ENCODE data around the gene MYO9A.

MYO9A gene, protein sequence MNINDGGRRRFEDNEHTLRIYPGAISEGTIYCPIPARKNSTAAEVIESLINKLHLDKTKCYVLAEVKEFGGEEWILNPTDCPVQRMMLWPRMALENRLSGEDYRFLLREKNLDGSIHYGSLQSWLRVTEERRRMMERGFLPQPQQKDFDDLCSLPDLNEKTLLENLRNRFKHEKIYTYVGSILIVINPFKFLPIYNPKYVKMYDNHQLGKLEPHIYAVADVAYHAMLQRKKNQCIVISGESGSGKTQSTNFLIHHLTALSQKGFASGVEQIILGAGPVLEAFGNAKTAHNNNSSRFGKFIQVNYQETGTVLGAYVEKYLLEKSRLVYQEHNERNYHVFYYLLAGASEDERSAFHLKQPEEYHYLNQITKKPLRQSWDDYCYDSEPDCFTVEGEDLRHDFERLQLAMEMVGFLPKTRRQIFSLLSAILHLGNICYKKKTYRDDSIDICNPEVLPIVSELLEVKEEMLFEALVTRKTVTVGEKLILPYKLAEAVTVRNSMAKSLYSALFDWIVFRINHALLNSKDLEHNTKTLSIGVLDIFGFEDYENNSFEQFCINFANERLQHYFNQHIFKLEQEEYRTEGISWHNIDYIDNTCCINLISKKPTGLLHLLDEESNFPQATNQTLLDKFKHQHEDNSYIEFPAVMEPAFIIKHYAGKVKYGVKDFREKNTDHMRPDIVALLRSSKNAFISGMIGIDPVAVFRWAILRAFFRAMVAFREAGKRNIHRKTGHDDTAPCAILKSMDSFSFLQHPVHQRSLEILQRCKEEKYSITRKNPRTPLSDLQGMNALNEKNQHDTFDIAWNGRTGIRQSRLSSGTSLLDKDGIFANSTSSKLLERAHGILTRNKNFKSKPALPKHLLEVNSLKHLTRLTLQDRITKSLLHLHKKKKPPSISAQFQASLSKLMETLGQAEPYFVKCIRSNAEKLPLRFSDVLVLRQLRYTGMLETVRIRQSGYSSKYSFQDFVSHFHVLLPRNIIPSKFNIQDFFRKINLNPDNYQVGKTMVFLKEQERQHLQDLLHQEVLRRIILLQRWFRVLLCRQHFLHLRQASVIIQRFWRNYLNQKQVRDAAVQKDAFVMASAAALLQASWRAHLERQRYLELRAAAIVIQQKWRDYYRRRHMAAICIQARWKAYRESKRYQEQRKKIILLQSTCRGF (N-terminal part only)

DNA sequence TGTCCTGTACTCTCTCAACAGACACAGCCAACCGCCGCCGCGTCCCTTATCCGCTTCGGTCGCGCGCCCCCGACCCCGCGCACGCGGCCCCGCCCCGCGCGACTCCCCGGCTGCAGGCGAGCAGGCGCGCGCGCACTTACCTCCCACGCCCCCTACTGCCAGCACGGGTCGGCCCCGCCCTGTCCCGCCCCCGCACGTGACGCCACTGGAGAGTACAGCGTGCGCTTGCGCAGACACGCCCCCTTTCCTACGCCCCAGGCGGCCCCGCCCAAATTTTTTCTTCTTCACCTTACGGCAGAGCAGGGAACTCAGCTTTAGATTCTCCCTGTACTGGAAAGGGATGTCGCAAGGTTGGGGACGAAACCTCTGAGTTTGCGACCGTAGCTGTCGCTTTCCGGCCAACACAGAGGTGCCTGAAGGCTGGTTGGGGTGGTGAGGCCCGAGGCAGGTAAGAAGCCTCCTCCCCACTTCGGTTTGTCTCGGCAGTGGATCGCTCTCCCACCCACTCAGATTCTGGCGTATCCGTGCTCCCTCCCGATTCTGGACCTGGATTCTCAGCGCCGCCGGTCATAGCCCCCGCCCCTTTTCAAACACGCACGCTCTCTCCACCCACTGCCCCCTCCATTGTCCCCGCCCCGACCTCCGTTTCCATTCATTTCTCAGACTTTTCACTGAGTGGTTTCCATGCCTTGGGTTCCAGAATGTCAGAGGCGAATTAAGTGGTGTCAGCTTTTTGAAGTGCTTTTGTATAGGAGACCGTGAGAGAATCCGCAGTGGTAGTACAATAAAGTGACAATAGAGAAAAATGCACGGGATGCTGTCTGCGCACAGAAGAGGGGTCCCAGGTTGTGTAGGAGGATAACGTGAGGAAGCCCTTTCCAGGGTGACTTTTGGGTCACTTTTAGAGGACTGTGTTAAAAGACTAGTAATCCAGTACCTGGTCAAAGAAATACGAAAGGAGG is at the start of gene MYO9A, which contains the start of gene SENP8:
TSS of gene MYO9A (minus strand) at position 134 of the 962 bp plus-strand sequence. CDS start 71,587 bp downstream, outside the sequence.
TSS of gene SENP8 (plus strand) at position 387 of the 962 bp plus-strand sequence. CDS start 21,221 bp downstream, outside the sequence.
- Histone ChIP-seq H3K4me1 (ENCODE audit: control insufficient read depth in 1 of 2, insufficient read depth in 2 of 2, low read length in 2 of 2) (peaks cover 12 to 16% of the 10 kb centered on the region in 2 donors), H3K9me3 (ENCODE audit: control insufficient read depth in 1 of 2, low read length in 2 of 2) (no peaks in the 10 kb centered on the region), H3K27me3 (ENCODE audit: control insufficient read depth in 1 of 2, insufficient read depth in 2 of 2, low read length in 2 of 2) (no peaks in the 10 kb centered on the region), H3K4me3 (ENCODE audit: low read depth in 1 of 2, low read length in 2 of 2) (peak within 1 kb of the TSS; percentile 92 to 94), H3K27ac (ENCODE audit: low read depth, low read length) (peak within 1 kb of the TSS; percentile 98), H3K36me3 (ENCODE audit: control insufficient read depth in 1 of 2, insufficient read depth in 2 of 2, low read length in 2 of 2) (no peaks in the 10 kb centered on the region), H3K9ac (ENCODE audit: low read depth in 1 of 2, low read length in 2 of 2) (peak within 1 kb of the TSS; percentile 88 to 98)

- Histone ChIP-seq H3K27ac (ENCODE audit: low read depth, low read length) (no peak overlapping the region), H3K4me1 (ENCODE audit: control insufficient read depth in 1 of 2, insufficient read depth in 2 of 2, low read length in 2 of 2) (peaks cover 4 to 14% of the 10 kb centered on the region in 2 donors), H3K4me3 (ENCODE audit: low read depth in 1 of 2, low read length in 2 of 2) (no peak overlapping the region), H3K36me3 (ENCODE audit: control insufficient read depth in 1 of 2, insufficient read depth in 2 of 2, low read length in 2 of 2) (no peaks in the 10 kb centered on the region), H3K27me3 (ENCODE audit: control insufficient read depth in 1 of 2, insufficient read depth in 2 of 2, low read length in 2 of 2) (no peaks in the 10 kb centered on the region), H3K9ac (ENCODE audit: low read depth in 1 of 2, low read length in 2 of 2) (no peak overlapping the region), H3K9me3 (ENCODE audit: control insufficient read depth in 1 of 2, low read length in 2 of 2) (no peaks in the 10 kb centered on the region)
Observed at GRCh38 chr15:72167445-72167844, 49.5 kb upstream of the MYO9A start.

GRCh38 chr15:72166716-72167417 is 48.9 kb upstream of the MYO9A start:
- Histone ChIP-seq H3K36me3 (ENCODE audit: control insufficient read depth in 1 of 2, insufficient read depth in 2 of 2, low read length in 2 of 2) (no peaks in the 10 kb centered on the region), H3K27me3 (ENCODE audit: control insufficient read depth in 1 of 2, insufficient read depth in 2 of 2, low read length in 2 of 2) (no peaks in the 10 kb centered on the region), H3K4me3 (ENCODE audit: low read depth in 1 of 2, low read length in 2 of 2) (no peak overlapping the region), H3K9ac (ENCODE audit: low read depth in 1 of 2, low read length in 2 of 2) (no peak overlapping the region), H3K27ac (ENCODE audit: low read depth, low read length) (no peak overlapping the region), H3K9me3 (ENCODE audit: control insufficient read depth in 1 of 2, low read length in 2 of 2) (no peaks in the 10 kb centered on the region), H3K4me1 (ENCODE audit: control insufficient read depth in 1 of 2, insufficient read depth in 2 of 2, low read length in 2 of 2) (peaks cover 4 to 16% of the 10 kb centered on the region in 2 donors)

GRCh38 chr15:72163719-72164118 is 45.8 kb upstream of the MYO9A start:
- H3K4me1 ChIP-seq (ENCODE audit: control insufficient read depth in 1 of 2, insufficient read depth in 2 of 2, low read length in 2 of 2), result peaks cover 0 to 4% of the 10 kb centered on the region in 2 donors
- no peak overlapping the region for H3K9ac ChIP-seq (ENCODE audit: low read depth in 1 of 2, low read length in 2 of 2)
- H3K27ac ChIP-seq (ENCODE audit: low read depth, low read length), result no peak overlapping the region

GRCh38 chr15:72162569-72162968 is 44.6 kb upstream of the MYO9A start:
- H3K27ac ChIP-seq (ENCODE audit: low read depth, low read length), result no peak overlapping the region
- H3K4me3 ChIP-seq (ENCODE audit: low read depth in 1 of 2, low read length in 2 of 2), result no peak overlapping the region
- H3K9ac ChIP-seq (ENCODE audit: low read depth in 1 of 2, low read length in 2 of 2), result no peak overlapping the region
- peaks cover 0 to 3% of the 10 kb centered on the region in 2 donors for H3K4me1 ChIP-seq (ENCODE audit: control insufficient read depth in 1 of 2, insufficient read depth in 2 of 2, low read length in 2 of 2)
- H3K9me3 ChIP-seq (ENCODE audit: control insufficient read depth in 1 of 2, low read length in 2 of 2), result no peaks in the 10 kb centered on the region
- H3K27me3 ChIP-seq (ENCODE audit: control insufficient read depth in 1 of 2, insufficient read depth in 2 of 2, low read length in 2 of 2), result no peaks in the 10 kb centered on the region
- H3K36me3 ChIP-seq (ENCODE audit: control insufficient read depth in 1 of 2, insufficient read depth in 2 of 2, low read length in 2 of 2), result no peaks in the 10 kb centered on the region

More at GRCh38 chr15:72163719-72164118, 45.8 kb upstream of the MYO9A start:
- no peaks in the 10 kb centered on the region for H3K36me3 ChIP-seq (ENCODE audit: control insufficient read depth in 1 of 2, insufficient read depth in 2 of 2, low read length in 2 of 2)
- H3K9me3 ChIP-seq (ENCODE audit: control insufficient read depth in 1 of 2, low read length in 2 of 2), result no peaks in the 10 kb centered on the region
- no peak overlapping the region for H3K4me3 ChIP-seq (ENCODE audit: low read depth in 1 of 2, low read length in 2 of 2)
- no peaks in the 10 kb centered on the region for H3K27me3 ChIP-seq (ENCODE audit: control insufficient read depth in 1 of 2, insufficient read depth in 2 of 2, low read length in 2 of 2)

DNA sequence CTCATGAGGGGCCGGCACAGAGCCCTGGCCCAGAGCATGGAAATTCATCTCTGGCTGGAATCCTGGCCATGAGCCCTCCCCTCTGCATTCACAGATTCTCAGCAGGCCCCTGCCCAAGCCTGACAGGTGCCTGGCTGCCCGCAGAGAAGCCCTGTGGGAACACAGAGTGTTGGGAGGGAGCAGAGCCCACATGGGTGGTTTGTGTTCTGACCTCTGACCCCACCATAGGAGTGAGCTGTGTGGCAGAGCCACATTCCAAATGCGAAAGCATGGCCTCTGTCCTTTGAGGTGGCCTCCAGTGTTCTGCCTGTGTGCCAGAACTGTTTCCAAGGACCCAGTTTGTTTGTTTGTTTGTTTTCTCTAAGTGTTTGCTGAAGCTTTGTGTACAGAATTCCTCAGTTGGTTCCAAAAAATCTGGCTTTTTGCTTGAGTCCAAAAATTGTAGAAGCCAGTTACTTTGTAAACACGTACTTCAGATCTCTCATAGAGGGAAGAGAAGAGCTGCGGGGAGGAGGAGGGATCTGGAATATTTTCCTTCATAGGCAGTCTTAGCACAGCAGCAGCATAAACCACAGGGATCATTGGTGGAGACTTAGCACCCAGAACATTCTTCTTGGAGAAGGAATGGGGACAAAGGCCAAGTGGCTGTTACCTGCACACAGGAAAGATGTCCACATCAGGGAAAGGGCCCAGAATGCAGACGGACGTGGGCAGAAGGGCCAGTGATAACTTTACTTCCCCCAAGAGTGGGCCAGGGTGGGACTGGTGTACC is 43.6 kb upstream of the MYO9A start:
- H3K27me3 ChIP-seq (ENCODE audit: control insufficient read depth in 1 of 2, insufficient read depth in 2 of 2, low read length in 2 of 2), result no peaks in the 10 kb centered on the region
- H3K27ac ChIP-seq (ENCODE audit: low read depth, low read length), result no peak overlapping the region
- no peaks in the 10 kb centered on the region for H3K9me3 ChIP-seq (ENCODE audit: control insufficient read depth in 1 of 2, low read length in 2 of 2)
- H3K36me3 ChIP-seq (ENCODE audit: control insufficient read depth in 1 of 2, insufficient read depth in 2 of 2, low read length in 2 of 2), result no peaks in the 10 kb centered on the region
- peaks cover 0 to 3% of the 10 kb centered on the region in 2 donors for H3K4me1 ChIP-seq (ENCODE audit: control insufficient read depth in 1 of 2, insufficient read depth in 2 of 2, low read length in 2 of 2)
- H3K4me3 ChIP-seq (ENCODE audit: low read depth in 1 of 2, low read length in 2 of 2), result no peak overlapping the region
- H3K9ac ChIP-seq (ENCODE audit: low read depth in 1 of 2, low read length in 2 of 2), result no peak overlapping the region

DNA sequence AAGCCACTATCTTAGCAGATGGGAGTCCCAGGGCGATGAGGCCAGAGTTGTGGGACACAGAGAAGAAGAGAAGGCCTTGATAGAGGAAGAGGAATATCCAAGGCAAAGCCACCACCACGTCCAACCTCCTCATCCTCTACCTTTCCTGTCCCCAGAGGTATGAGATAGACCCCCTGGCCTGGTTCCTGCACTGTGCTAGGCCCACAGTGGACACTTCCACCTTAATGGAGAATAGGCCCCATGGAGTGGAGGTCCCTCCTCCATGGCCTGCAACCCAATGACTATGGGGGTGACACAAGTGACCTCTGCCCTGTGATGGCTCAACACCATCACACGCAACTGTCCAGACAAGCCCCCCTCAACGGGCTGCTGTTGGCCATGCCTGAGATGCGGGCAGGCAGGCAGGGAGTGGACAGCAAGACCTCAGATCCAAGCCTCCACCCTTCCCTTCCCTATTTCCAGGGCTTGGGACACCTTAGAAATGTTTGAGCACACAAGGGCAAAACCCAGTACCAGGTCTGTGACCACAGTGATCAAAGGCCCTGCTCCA is 42.8 kb upstream of the MYO9A start:
- no peak overlapping the region for H3K9ac ChIP-seq (ENCODE audit: low read depth in 1 of 2, low read length in 2 of 2)
- no peak overlapping the region for H3K27ac ChIP-seq (ENCODE audit: low read depth, low read length)

DNA sequence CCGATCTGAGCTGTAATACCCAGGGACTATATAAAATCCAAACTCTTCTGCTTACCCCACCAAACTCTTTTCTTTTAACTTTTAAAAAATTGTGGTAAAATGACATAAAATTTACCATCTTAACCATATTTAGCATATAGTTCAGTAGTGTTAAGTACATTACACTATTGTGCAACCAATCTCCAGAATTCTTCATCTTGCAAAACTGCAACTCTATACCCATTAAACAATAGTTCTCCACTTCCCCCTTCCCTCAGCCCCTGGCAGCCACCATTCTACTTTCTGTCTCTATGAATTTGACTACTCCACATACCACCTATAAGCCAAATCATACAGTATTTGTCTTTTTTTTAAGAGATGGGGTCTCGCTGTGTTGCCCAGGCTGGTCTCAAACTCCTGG is 39.0 kb upstream of the MYO9A start:
- Histone ChIP-seq H3K9me3 (ENCODE audit: control insufficient read depth in 1 of 2, low read length in 2 of 2) (no peaks in the 10 kb centered on the region), H3K9ac (ENCODE audit: low read depth in 1 of 2, low read length in 2 of 2) (no peak overlapping the region), H3K4me3 (ENCODE audit: low read depth in 1 of 2, low read length in 2 of 2) (no peak overlapping the region)

More for the DNA sequence above, 42.8 kb upstream of the MYO9A start:
- Histone ChIP-seq H3K27me3 (ENCODE audit: control insufficient read depth in 1 of 2, insufficient read depth in 2 of 2, low read length in 2 of 2) (no peaks in the 10 kb centered on the region), H3K36me3 (ENCODE audit: control insufficient read depth in 1 of 2, insufficient read depth in 2 of 2, low read length in 2 of 2) (no peaks in the 10 kb centered on the region), H3K4me3 (ENCODE audit: low read depth in 1 of 2, low read length in 2 of 2) (no peak overlapping the region), H3K9me3 (ENCODE audit: control insufficient read depth in 1 of 2, low read length in 2 of 2) (no peaks in the 10 kb centered on the region), H3K4me1 (ENCODE audit: control insufficient read depth in 1 of 2, insufficient read depth in 2 of 2, low read length in 2 of 2) (peaks cover 0 to 3% of the 10 kb centered on the region in 2 donors)

More for the DNA sequence above, 39.0 kb upstream of the MYO9A start:
- Histone ChIP-seq H3K4me1 (ENCODE audit: control insufficient read depth in 1 of 2, insufficient read depth in 2 of 2, low read length in 2 of 2) (peaks cover 10 to 16% of the 10 kb centered on the region in 2 donors), H3K36me3 (ENCODE audit: control insufficient read depth in 1 of 2, insufficient read depth in 2 of 2, low read length in 2 of 2) (no peaks in the 10 kb centered on the region), H3K27ac (ENCODE audit: low read depth, low read length) (no peak overlapping the region), H3K27me3 (ENCODE audit: control insufficient read depth in 1 of 2, insufficient read depth in 2 of 2, low read length in 2 of 2) (no peaks in the 10 kb centered on the region)

Measured in duodenal mucosa (tissue), 2 donors.